ENCODE measurements around the gene C19orf25.

- TF ChIP-seq CTCF (IDR thresholded peaks at IDR 0.05) (no peak), EZH2 (IDR thresholded peaks at IDR 0.05; ENCODE audit: borderline replicate concordance, insufficient read depth, low read depth, low read length, poor library complexity, severe bottlenecking) (no peak)
Measured at GRCh38 chr19:1478934-1479707, at the start of gene C19orf25.

All from B cell (primary cell).